ENCODE data around the gene NUP210L.

- TF ChIP-seq, protein P1, sequence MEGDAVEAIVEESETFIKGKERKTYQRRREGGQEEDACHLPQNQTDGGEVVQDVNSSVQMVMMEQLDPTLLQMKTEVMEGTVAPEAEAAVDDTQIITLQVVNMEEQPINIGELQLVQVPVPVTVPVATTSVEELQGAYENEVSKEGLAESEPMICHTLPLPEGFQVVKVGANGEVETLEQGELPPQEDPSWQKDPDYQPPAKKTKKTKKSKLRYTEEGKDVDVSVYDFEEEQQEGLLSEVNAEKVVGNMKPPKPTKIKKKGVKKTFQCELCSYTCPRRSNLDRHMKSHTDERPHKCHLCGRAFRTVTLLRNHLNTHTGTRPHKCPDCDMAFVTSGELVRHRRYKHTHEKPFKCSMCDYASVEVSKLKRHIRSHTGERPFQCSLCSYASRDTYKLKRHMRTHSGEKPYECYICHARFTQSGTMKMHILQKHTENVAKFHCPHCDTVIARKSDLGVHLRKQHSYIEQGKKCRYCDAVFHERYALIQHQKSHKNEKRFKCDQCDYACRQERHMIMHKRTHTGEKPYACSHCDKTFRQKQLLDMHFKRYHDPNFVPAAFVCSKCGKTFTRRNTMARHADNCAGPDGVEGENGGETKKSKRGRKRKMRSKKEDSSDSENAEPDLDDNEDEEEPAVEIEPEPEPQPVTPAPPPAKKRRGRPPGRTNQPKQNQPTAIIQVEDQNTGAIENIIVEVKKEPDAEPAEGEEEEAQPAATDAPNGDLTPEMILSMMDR (IDR thresholded peaks at IDR 0.05): no peak
- no peak for TF ChIP-seq POLR2A (IDR thresholded peaks at IDR 0.05)
Observed at GRCh38 chr1:154176337-154176736, 21.5 kb upstream of the NUP210L start.
